Measurements from ENCODE around the gene POGK. TPM values are rescaled to one million over a fixed set of nuclear protein-coding genes. Genes with fewer than 3 reads are reported as not detected.
"Not testable (repeated sequence)": the region's sequence is repeated elsewhere in the genome, so short reads cannot be mapped to it uniquely, and the experiment has no call there.

The POGK gene, protein sequence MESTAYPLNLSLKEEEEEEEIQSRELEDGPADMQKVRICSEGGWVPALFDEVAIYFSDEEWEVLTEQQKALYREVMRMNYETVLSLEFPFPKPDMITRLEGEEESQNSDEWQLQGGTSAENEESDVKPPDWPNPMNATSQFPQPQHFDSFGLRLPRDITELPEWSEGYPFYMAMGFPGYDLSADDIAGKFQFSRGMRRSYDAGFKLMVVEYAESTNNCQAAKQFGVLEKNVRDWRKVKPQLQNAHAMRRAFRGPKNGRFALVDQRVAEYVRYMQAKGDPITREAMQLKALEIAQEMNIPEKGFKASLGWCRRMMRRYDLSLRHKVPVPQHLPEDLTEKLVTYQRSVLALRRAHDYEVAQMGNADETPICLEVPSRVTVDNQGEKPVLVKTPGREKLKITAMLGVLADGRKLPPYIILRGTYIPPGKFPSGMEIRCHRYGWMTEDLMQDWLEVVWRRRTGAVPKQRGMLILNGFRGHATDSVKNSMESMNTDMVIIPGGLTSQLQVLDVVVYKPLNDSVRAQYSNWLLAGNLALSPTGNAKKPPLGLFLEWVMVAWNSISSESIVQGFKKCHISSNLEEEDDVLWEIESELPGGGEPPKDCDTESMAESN
- 10 to 100 TPM; 28.9 to 32.0 TPM for total RNA-seq
- long read RNA-seq, donor 1, full-length matches to known transcripts, result 3 of 12 reads
- long read RNA-seq, donor 1, partial matches to known transcripts, result 6 of 12 reads
- long read RNA-seq, donor 1, other reads (novel, unspliced or antisense), result 3 of 12 reads
- long read RNA-seq, donor 2, full-length matches to known transcripts, result 2 of 30 reads
- long read RNA-seq, donor 2, partial matches to known transcripts, result 15 of 30 reads
- long read RNA-seq, donor 2, other reads (novel, unspliced or antisense), result 13 of 30 reads

DNA sequence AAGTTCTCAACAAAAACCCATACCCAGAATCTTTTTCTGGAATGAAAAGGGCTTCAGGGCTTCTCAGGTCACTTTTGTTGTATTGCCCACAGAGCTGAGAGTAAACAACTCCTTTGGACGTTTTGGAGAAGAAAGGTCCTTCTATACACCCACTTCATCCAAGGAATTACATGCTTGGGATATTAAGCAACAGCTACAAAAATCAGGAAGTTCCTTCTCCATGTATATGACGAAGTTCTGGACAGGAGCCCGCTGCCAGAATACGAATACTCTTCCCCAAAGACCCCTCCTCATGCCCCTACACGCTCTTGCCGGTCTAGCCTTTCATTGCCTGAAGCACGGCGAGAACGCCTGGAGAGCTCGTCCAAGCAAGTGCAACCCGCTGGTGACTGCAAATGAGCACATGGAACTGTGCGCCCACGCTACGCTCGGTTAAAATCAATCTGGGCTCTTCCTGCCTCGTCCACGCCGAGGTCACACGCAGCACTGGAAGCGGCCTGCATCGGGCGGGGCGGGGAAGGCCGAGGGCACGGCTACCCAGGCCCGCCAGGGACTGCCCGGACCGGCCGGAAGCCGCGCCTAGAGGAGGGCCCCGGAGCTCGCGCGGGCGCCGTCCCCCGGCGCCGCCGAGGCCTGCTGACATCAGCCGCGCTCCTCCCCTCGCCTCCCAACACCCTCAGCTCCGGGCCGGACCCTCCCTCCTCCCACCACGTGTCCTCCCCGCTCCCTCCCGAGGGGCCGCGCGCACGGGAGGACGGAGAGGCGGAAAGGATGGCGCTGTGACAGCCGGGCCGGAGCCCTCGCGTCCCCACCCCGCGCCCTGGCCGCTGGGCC lies at the start of gene POGK:
TSS of gene POGK (plus strand) at position 710 of the 834 bp plus-strand sequence. CDS start 1,482 bp downstream, outside the sequence.
- DNase-seq (ENCODE audit: low spot score), result peak; percentile 97
- intact Hi-C loops (cut with DNase I), result no loop called here

DNA sequence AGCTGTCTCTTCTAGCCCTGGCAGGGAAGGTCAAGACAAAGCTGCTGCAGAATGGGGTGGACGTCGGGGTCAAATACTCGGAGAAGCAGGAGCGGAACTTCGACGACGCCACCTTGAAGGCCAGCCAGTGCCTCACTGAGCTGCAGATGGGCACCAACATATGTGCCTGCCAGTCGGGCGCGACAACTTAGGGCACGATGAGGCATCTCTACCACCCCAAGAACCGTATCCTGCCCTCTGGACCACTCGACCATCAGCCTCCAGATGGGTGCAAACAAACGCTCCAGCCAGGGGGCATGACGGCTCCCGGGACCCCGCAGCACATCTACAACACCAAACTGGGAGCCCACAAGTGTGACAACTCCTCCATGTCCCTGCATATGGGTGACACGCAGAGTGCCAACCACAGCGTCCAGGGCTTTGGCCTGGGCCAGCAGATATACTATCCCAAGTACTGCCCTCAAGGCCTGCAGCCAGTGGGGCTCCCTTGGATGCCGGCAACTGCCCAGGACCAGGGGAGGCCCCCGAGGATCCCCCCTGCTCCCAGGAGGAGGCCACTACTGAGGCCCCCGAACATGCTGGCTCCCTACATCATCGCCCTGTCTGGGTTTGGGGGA lies 42.5 kb upstream of the POGK start:
- intact Hi-C loops (cut with DNase I), result no loop called here
- DNase-seq (ENCODE audit: low spot score), result peak; percentile 72

DNA sequence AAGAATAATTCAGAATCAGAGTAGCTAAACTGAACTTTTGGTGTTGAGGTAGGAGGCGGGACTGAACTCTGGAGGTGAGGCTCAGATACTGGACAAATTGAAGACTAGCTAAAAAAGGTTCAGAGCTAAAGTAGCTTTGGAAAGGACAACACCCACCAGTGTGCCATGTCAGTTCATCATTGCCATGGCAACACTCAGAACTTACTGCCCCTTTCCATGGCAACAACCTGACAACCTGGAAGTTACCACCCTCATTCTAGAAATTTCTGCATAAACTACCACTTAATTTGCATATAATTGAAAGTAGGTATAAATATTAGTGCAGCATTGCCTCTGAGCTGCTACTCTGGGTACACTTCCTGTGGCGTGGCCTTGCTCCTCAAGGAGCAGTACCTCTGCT lies 30.3 kb upstream of the POGK start:
- intact Hi-C loops (cut with DNase I), result no loop called here
- DNase-seq (ENCODE audit: low spot score), result no peak

DNA sequence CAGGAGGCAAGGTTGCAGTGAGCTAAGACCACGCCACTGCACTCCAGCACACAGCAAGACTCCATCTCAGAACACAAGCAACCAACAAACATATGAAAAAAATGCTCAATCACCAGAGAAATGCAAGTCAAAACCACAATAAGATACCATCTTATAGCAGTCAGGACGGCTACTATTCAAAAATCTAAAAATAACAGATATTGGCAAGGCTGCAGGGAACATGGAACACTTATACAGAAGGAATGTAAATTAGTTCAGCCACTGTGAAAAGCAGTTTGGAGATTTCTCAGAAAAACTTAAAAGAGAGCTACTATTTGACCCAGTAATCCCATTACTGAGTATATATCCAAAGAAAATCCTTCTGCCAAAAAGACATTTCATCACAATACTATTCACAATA lies 27.6 kb upstream of the POGK start:
- intact Hi-C loops (cut with DNase I), result no loop called here
- no peak for DNase-seq (ENCODE audit: low spot score)

DNA sequence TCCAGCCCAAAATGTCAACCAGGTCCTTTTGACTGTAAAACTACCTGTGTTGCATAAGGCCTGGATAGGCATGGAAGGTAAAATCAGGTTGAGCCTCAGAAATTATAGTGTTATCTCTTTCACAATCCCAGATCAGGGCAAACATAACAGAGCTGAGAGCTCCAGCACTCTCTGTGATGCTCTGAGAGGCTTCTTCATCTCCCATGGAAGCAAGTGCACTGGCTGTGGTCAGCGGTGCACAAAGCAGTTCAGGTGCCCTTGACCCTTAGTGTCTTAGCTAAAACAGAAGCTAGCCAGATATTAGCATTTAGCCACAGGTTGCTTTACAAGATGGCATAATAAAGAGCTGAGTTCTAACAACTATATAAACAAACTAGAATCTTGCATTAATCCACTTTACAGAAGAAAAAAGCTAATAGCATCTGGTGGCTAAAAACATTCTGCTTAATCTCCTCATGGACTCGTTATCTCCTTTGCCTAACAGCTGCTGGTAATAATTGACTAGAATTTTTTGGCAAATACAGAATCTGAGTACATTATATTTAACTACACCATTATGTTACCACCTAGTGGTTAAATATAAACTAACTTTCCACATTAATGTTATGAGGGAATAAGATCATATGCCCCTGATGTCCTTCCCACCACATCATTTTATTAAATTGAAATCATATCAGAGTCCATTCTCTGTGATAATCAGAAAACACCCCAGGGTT lies 25.6 kb upstream of the POGK start:
- intact Hi-C loops (cut with DNase I), result no loop called here
- DNase-seq (ENCODE audit: low spot score), result no peak

DNA sequence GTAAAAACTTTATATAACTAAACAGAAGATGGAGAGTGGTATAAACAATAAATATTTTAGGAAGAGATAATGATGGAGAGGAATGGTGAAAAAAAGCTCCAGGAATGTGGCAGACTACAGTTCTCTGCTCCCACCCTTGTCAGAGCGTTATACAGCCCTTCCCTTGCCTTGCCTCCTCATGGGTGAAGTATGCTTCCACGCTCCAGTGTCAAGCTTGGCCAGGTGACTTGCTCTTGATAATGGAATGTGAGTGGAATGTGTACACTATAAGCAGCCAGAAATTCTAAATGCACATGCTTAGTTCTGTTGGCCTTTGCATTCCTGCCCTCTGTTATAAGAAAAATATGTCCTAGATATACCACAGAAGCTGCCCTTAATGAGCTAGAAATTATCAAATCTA lies 24.7 kb upstream of the POGK start:
- intact Hi-C loops (cut with DNase I), result no loop called here

DNA sequence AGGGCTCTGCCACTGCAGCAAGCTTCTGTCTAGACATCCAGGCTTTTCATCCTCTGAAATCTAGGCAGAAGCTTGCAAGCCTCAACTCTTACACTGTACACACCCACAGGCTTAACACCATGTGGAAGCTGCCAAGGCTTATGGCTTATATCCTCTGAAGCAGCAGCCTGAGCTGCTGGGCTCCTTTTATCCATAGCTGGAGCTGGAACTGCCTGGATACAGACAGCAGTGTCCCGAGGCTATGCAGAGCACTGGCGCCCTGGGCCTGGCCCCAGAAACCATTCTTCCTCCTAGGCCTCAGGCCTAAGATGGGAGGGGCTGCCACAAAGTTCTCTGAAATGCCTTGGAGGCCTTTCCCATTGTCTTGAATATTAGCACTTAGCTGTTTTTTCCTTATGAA lies 19.3 kb upstream of the POGK start:
- intact Hi-C loops (cut with DNase I), result no loop called here
- DNase-seq (ENCODE audit: low spot score), result no peak

More for the DNA sequence above, 24.7 kb upstream of the POGK start:
- no peak for DNase-seq (ENCODE audit: low spot score)

DNA sequence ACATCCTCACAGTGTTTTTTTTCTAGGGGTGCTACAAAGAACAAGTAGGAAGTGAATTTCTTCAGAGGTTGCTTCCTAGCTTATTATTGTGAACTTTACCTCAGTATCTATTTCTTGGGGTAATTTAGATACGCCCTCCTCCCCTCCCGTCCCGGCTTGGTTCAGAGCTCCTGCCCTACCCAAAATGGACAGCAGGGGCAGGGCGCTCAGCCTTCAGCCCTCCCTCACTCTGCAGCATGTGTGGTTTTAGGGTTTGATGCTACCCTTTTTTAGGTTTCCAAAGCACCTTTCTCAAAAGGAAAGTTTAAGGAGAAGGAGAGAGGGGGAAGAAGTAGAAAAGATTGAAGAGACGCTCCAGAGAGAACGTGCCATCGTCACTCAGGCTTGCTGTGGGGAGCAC lies 16.9 kb upstream of the POGK start:
- intact Hi-C loops (cut with DNase I), result no loop called here
- no peak for DNase-seq (ENCODE audit: low spot score)

DNA sequence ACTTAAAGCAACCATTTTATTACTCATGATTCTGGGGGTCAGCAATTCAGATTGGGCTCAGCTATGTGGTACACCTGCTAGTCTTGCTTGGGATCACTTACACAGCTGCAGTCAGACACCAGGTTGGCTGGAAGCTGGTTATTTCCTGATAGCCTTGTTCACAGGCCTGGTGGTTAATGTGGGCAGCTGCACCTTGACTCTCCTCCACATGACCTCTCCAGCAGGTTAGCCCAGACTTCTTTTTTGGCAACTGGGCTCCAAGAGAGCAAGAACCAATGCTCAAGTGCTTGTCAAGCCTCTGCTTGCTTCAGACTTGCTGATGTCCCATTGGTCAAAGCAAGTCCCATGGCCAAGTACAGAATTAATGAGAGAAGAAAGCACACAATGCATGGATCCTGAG lies 11.8 kb upstream of the POGK start:
- DNase-seq (ENCODE audit: low spot score), result no peak
- intact Hi-C loops (cut with DNase I), result no loop called here

DNA sequence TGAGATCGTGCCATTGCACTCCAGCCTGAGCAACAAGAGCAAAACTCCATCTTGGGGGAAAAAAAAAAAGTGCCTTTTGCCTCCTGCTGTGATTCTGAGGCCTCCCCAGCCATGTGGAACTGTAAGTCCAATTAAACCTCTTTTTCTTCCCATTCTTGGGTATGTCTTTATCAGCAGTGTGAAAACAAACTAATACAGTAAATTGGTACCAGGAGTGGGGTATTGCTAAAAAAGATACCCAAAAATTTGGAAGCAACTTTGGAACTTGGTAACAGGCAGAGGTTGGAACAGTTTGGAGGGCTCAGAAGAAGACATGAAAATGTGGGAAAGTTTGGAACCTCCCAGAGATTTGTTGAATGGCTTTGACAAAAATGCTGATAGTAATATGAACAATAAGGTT lies 9.5 kb upstream of the POGK start:
- intact Hi-C loops (cut with DNase I); DNase-seq (ENCODE audit: low spot score): not testable (repeated sequence)

DNA sequence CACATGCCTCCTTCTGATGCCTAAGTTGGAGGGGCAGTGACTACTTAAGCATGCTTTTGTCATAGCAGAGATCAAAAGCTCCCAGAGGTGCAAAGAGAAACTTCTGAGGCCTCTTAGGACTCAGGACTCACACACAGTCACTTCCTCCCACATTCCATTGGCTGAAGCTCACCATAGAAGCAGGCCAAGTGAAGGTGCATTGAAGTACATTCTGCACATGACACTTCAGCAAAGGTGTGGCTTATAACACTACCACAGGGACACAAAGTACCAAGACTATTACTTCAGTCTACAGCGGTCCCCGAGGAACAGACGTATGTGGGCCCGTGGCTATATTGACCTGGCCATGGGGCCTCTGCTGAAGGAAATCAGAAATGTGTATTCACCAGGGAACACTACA lies 2.5 kb upstream of the POGK start:
- intact Hi-C loops (cut with DNase I), result no loop called here
- DNase-seq (ENCODE audit: low spot score), result no peak

DNA sequence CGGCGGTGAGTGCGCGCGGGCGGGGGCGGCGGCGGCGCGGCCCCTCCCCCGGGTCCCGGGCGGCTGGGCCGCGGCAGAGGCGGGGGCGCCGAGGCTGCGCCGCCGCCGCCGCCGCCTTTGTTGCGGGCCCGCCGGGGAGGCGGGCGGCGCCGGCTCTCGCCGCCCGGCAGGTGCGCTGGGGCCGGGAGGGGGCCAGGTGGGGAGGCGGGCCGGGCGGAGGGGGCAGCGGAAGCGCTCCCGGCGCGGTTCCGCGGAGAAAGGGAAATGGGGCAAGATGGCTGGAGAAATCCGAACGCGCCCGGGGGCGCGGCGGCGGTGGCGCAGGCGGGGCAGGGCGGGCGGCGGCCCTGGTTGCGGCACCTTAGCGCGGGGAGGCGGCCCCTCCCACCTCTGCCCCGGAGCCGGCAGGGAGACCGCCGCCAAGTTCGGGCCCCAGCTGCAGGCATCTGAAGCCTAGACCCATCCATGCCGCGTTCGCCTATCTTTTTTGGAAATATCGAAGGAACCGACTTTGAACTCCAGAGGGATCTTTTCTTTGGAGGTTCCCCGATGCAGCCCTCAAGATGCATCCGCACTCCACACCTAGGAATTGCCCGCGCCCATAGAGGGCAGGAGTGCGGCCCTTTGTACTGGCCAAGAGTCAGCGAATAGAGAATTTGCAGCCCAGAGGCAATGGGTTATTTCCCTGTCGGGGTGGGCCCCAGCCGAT lies 479 bp downstream of the POGK start:
- intact Hi-C loops (cut with DNase I), result no loop called here
- DNase-seq (ENCODE audit: low spot score), result peak; percentile 84

DNA sequence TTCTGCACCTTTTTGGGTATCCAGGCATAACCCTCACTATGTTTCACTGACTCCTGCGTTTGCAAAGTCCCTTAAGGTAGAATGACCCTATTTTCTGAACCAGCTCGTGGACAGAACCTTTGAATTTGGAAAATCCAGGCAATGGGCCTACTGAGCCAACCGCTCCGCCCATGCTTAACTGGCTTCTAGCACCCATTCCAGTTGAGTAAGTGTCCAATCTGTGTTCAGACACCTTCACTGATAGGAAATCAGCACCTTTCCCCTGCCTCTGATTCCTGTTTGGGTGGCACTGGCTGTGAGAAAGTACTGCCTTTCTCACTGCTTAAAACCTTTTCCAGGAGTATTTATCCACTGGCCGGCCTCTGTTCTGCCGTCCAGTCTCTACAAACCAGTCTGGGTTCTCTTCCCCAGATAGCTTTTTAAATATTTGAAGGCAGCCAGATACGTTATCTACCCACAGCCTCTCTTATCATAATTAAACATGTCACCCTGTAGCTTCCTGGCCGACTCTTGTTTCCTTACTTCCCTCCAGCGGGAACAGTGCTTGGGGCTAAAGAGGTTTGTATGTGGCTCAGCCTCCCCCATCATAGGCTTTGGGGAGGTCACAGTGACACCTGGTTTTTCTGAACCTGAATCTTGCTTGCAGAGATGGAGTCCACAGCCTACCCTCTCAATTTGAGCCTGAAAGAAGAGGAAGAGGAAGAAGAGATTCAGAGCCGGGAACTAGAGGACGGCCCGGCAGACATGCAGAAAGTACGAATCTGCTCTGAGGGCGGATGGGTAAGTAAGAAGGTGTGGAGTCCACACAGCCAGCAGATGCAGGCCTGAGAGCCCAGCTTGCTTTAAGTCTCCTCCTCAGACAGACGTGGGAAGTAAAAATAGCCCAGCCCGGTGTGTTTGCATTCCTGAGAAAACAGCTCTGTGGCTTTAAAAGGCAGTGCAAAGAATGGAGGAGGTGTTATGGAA lies 1.3 kb downstream of the POGK start:
- no peak for DNase-seq (ENCODE audit: low spot score)
- intact Hi-C loops (cut with DNase I), result no loop called here

DNA sequence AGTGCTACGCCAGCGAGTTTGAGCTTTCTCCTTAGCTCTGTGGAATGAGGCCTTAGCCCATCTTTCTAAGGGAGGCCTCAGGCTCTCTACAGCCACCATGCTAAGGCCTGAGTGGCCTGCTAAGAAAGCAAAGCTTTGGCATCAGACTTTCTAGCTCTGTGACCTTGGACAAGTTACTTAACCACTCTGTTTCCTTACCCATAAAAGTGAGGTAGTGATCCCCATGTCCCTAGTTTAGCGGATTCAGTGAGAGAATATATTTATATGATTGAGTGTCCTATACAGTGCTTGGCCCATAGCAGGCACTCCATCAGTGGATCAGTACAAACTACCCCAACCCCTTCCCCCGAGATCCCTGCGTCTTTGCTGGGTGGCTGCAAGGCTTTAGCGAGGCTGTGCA lies 4.0 kb downstream of the POGK start:
- DNase-seq (ENCODE audit: low spot score), result no peak
- intact Hi-C loops (cut with DNase I), result no loop called here

DNA sequence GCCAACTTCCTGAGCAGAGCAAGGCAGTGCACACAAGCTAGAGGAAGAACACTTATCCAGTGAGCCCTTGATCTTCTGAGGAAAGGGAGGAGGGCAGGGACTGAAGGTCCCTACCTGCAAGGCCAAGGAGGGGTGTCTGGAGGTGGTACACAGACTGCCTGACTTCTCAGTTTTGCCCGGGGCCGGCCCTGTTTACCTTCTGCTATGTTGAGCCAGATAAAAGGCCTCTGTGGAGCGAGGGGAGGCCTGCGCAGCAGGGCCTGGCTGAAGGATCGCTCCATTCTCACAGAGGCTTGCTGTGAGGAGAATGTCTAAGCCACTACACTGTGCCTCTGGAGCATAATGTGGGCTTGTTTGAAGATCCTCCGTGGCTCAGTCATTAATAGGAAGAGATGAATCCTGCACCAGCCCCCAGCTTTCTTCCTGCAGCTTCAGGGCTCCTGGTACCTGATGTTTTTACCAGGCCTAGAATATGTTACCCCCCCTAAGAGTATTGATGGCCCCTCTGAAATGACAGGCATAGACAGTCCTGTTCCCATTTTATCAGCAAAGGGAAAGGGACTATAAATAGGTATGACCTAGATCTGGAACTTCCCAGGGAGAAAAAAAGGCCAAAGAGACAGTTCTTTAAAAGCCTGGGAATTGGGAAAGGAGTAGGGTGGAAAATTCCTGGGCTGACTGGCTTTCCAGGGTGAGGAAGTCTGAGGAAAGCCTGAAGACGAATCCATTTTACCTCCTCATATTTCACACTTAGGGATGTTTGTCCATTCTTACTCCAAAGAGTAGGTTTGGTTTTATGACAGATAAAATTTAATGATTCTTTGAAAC lies 4.7 kb downstream of the POGK start:
- intact Hi-C loops (cut with DNase I), result no loop called here
- DNase-seq (ENCODE audit: low spot score), result no peak

DNA sequence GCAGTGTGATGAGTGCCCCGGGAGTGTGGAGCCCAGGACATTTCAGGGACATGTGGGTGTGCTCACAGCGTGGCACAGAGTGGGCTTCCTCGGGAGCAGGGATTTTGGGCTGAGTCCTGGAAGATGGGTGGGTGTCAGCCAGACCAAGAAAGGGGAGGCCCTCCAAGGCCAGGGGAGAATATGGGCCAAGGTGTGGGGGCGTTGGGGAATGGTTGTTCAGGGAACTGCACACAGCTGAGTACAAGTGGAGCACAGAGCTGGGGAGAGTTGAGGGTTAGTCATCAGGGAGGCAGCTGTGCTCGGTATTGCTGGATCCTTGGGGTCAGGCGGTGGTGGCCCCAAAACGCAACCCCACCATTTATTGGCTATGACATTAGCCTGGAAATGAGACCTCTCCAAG lies 5.5 kb downstream of the POGK start:
- no peak for DNase-seq (ENCODE audit: low spot score)
- intact Hi-C loops (cut with DNase I), result no loop called here
